Smooth muscle cell (in vitro differentiated cells): Measurements from ENCODE around the gene SLAMF9. TPM values are rescaled to one million over a fixed set of nuclear protein-coding genes. Genes with fewer than 3 reads are reported as not detected.

Experiments used
- DNase-seq: peaks from one replicate; lab custom pipeline; 2025; ENCODE audit not compliant: unreplicated experiment; lab: John Stamatoyannopoulos, UW
- H2AFZ ChIP-seq: fragments of 200-600 bp; sonication (generic); 2 replicates; pipeline ENCODE4 v1.6.0; 2016; ENCODE audit warnings: antibody characterized with exemption, low read depth, mild to moderate bottlenecking
- H3F3A ChIP-seq: fragments of 200-600 bp; sonication (generic); 2 replicates; pipeline ENCODE4 v1.6.0; 2017; ENCODE audit warnings: antibody characterized with exemption, low read depth
- H3K27ac ChIP-seq: fragments of 200-600 bp; sonication (generic); 2 replicates; pipeline ENCODE4 v1.5.1; 2016; ENCODE audit warnings: low read depth, mild to moderate bottlenecking
- H3K27me3 ChIP-seq: fragments of 200-600 bp; sonication (generic); 2 replicates; pipeline ENCODE4 v1.6.1; 2016; ENCODE audit warnings: low read depth, mild to moderate bottlenecking
- H3K36me3 ChIP-seq: fragments of 200-600 bp; sonication (generic); 2 replicates; pipeline ENCODE4 v1.5.1; 2016; ENCODE audit warnings: low read depth
- H3K4me1 ChIP-seq: fragments of 200-600 bp; sonication (generic); 2 replicates; pipeline ENCODE4 v1.5.1; 2016; ENCODE audit warnings: low read depth
- H3K4me2 ChIP-seq: fragments of 200-600 bp; sonication (generic); 2 replicates; pipeline ENCODE4 v1.6.0; 2016; ENCODE audit warnings: mild to moderate bottlenecking
- H3K4me3 ChIP-seq: fragments of 200-600 bp; sonication (generic); 2 replicates; pipeline ENCODE4 v1.5.1; 2016; ENCODE audit warnings: mild to moderate bottlenecking
- H3K79me2 ChIP-seq: fragments of 200-600 bp; sonication (generic); 2 replicates; pipeline ENCODE4 v1.6.0; 2016; ENCODE audit warnings: low read depth, mild to moderate bottlenecking
- H3K9ac ChIP-seq: fragments of 200-600 bp; sonication (generic); 2 replicates; pipeline ENCODE4 v1.6.0; 2016; ENCODE audit warnings: low read depth
- H3K9me3 ChIP-seq: fragments of 200-600 bp; sonication (generic); replicated peaks from 2 replicates; pipeline ENCODE4 v1.5.1; 2016; ENCODE audit warnings: low read depth
- H4K20me1 ChIP-seq: fragments of 200-600 bp; sonication (generic); 2 replicates; pipeline ENCODE4 v1.6.0; 2016; ENCODE audit warnings: low read depth
- CTCF ChIP-seq: fragments of 200-600 bp; sonication (generic); IDR thresholded peaks from 2 replicates; pipeline ENCODE4 v1.5.1; 2017; ENCODE audit warnings: borderline replicate concordance, mild to moderate bottlenecking, antibody characterized with exemption; ENCODE audit not compliant: insufficient read depth, poor library complexity, severe bottlenecking
- WGBS: methylation state at CpG from one replicate; pipeline ENCODE4 v1.1.7; 2016; ENCODE audit warnings: low lambda C conversion rate; 5-methylcytosine and 5-hydroxymethylcytosine counted together
- polyA plus RNA-seq: library from polyadenylated mRNA; unstranded; fragments of >200 nt; fragmentation: Nextera tagmentation; extraction: Ambion mirVana; gene quantifications from 2 replicates; pipeline ENCODE4 v1.2.1, GENCODE V29; 2016
- total RNA-seq: library from RNA; depleted of rRNA; stranded (reverse); fragments of >200 nt; gene quantifications from 2 replicates; pipeline ENCODE4 v1.2.3, GENCODE V29; 2014

Gene SLAMF9
- total and polyA plus RNA-seq, 2 experiments from 2014 or later = 1.3 to 2.1 TPM

GRCh38 chr1:159928491-159929050 is 25.5 kb downstream of the SLAMF9 start:
- peaks cover under 1% of the 10 kb centered on the region for H3F3A ChIP-seq
- H3K9ac ChIP-seq = no peak overlapping the region
- no peaks in the 10 kb centered on the region for H3K36me3 ChIP-seq
- no peak overlapping the region for H2AFZ ChIP-seq
- no peak overlapping the region for H3K4me2 ChIP-seq
- no peaks in the 10 kb centered on the region for H3K27me3 ChIP-seq
- no peaks in the 10 kb centered on the region for H4K20me1 ChIP-seq
- H3K4me3 ChIP-seq = no peak overlapping the region
- DNase-seq = no peak
- H3K4me1 ChIP-seq = peaks cover 4% of the 10 kb centered on the region
- peaks cover 8% of the 10 kb centered on the region for H3K79me2 ChIP-seq
- H3K27ac ChIP-seq = no peak overlapping the region
- H3K9me3 ChIP-seq = no peaks in the 10 kb centered on the region
- WGBS = 95% methylated on average over 18 of the region's 18 CpGs
- TF ChIP-seq CTCF = no peak

GRCh38 chr1:159927849-159928431 is 26.1 kb downstream of the SLAMF9 start:
- Histone ChIP-seq H3K4me3 (no peak overlapping the region), H4K20me1 (peaks cover 1% of the 10 kb centered on the region), H3K4me2 (no peak overlapping the region), H2AFZ (no peak overlapping the region), H3K4me1 (peaks cover 10% of the 10 kb centered on the region), H3K9ac (no peak overlapping the region), H3K79me2 (peaks cover 14% of the 10 kb centered on the region), H3F3A (peaks cover 4% of the 10 kb centered on the region), H3K36me3 (no peaks in the 10 kb centered on the region), H3K27ac (no peak overlapping the region), H3K27me3 (no peaks in the 10 kb centered on the region), H3K9me3 (no peaks in the 10 kb centered on the region)
- DNase-seq = no peak
- 80% methylated on average over 13 of the region's 13 CpGs for WGBS
- TF ChIP-seq CTCF = no peak

GRCh38 chr1:159927211-159927848 is 26.7 kb downstream of the SLAMF9 start:
- peaks cover 14% of the 10 kb centered on the region for H3K4me1 ChIP-seq
- H3K27ac ChIP-seq = no peak overlapping the region
- no peaks in the 10 kb centered on the region for H3K36me3 ChIP-seq
- DNase-seq = no peak
- no peak for TF ChIP-seq CTCF
- no peak overlapping the region for H3K4me3 ChIP-seq
- H4K20me1 ChIP-seq = peaks cover 7% of the 10 kb centered on the region
- 91% methylated on average over 16 of the region's 16 CpGs for WGBS
- H3F3A ChIP-seq = peaks cover 9% of the 10 kb centered on the region
- no peak overlapping the region for H2AFZ ChIP-seq
- H3K9me3 ChIP-seq = no peaks in the 10 kb centered on the region
- H3K9ac ChIP-seq = no peak overlapping the region
- H3K79me2 ChIP-seq = peaks cover 20% of the 10 kb centered on the region
- H3K27me3 ChIP-seq = no peaks in the 10 kb centered on the region
- no peak overlapping the region for H3K4me2 ChIP-seq
